Endothelial cell (in vitro differentiated cells): ENCODE data around the gene ABCE1. TPM values are rescaled to one million over a fixed set of nuclear protein-coding genes. Genes with fewer than 3 reads are reported as not detected.

Experiments
- DNase-seq: peaks from one replicate; pipeline ENCODE4 v3.0.0; 2021; ENCODE audit warnings: low spot score
- H3K27ac Mint-ChIP-seq: one replicate; pipeline ENCODE4 v1.8.0; 2021; ENCODE audit warnings: mixed read lengths, inconsistent platforms; ENCODE audit not compliant: unreplicated experiment
- H3K27me3 Mint-ChIP-seq: one replicate; pipeline ENCODE4 v1.8.0; 2021; ENCODE audit warnings: mild to moderate bottlenecking, moderate library complexity, mixed read lengths, inconsistent platforms; ENCODE audit not compliant: unreplicated experiment
- H3K36me3 Mint-ChIP-seq: one replicate; pipeline ENCODE4 v1.8.0; 2021; ENCODE audit warnings: mild to moderate bottlenecking, low read depth, mixed read lengths, inconsistent platforms; ENCODE audit not compliant: unreplicated experiment
- H3K4me1 Mint-ChIP-seq: one replicate; pipeline ENCODE4 v1.8.0; 2021; ENCODE audit warnings: mild to moderate bottlenecking, mixed read lengths, inconsistent platforms; ENCODE audit not compliant: unreplicated experiment
- H3K4me3 Mint-ChIP-seq: one replicate; pipeline ENCODE4 v1.8.0; 2021; ENCODE audit warnings: mild to moderate bottlenecking, mixed read lengths, inconsistent platforms; ENCODE audit not compliant: unreplicated experiment
- H3K9me3 Mint-ChIP-seq: one replicate; pipeline ENCODE4 v1.8.0; 2021; ENCODE audit warnings: mixed read lengths, inconsistent platforms; ENCODE audit not compliant: unreplicated experiment
- total RNA-seq: library from RNA; stranded (reverse); fragmentation: NEBNext Ultra II Directional; extraction: Animal tissue kit (Norgen Biotek cat#: 25700); gene quantifications from one replicate; pipeline ENCODE4 v1.2.1, GENCODE V29; 2021; ENCODE audit not compliant: unreplicated experiment
- TF ChIP-seq, protein P1 (sequence below): fragments of 200-600 bp; sonication (generic); IDR thresholded peaks from one replicate; pipeline ENCODE4 v1.5.0; 2021; ENCODE audit warnings: antibody characterized with exemption; ENCODE audit not compliant: unreplicated experiment

ABCE1 gene
- total RNA-seq, 1 donor from 2014 or later: 41.7 TPM

DNA sequence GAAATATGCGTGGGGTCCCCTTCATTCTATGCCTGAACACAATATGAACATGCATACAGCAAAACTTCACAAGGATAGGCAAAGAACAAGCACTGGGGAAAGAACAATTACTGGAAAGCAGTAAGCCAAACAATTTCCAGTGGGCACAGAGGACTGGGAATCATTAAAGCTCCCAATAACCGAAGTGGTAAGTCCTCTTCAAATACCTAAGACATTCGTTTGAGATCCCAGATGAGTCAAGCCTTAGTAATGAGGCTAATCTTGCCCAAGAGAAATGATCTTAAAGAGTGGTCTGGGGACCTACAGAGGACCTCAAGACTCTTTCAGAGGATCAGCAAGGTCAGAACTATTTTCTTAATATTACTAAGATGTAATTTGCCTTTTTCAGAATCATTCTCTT lies 28.8 kb upstream of the ABCE1 start:
- Mint-ChIP-seq H3K4me1 (peaks cover 41% of the 10 kb centered on the region), H3K27me3 (no peaks in the 10 kb centered on the region), H3K36me3 (no peaks in the 10 kb centered on the region), H3K27ac (no peak overlapping the region), H3K9me3 (no peaks in the 10 kb centered on the region), H3K4me3 (no peak overlapping the region)
- DNase-seq: no peak
- TF ChIP-seq, protein P1, sequence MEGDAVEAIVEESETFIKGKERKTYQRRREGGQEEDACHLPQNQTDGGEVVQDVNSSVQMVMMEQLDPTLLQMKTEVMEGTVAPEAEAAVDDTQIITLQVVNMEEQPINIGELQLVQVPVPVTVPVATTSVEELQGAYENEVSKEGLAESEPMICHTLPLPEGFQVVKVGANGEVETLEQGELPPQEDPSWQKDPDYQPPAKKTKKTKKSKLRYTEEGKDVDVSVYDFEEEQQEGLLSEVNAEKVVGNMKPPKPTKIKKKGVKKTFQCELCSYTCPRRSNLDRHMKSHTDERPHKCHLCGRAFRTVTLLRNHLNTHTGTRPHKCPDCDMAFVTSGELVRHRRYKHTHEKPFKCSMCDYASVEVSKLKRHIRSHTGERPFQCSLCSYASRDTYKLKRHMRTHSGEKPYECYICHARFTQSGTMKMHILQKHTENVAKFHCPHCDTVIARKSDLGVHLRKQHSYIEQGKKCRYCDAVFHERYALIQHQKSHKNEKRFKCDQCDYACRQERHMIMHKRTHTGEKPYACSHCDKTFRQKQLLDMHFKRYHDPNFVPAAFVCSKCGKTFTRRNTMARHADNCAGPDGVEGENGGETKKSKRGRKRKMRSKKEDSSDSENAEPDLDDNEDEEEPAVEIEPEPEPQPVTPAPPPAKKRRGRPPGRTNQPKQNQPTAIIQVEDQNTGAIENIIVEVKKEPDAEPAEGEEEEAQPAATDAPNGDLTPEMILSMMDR: no peak

DNA sequence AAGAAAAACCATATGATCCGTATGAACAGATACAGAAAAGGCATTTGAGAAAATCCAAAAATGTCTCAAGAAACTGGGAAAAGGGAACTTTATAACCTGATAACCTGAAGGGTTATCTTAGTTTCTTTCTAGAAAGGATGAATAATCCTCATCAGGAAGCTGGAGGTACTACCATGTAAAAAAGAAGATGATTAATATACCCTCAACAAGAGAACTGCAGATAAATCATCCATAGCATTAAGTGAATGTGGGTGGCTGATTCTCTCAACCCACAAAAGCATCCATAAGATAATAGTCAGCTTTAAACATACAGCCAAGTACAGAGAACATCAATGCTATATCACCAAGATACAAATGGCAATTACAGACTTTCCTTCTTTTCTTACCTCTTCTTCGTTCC lies 26.6 kb upstream of the ABCE1 start:
- Mint-ChIP-seq H3K27me3 (no peaks in the 10 kb centered on the region), H3K4me1 (peaks cover 21% of the 10 kb centered on the region), H3K36me3 (peaks cover 6% of the 10 kb centered on the region), H3K27ac (no peak overlapping the region), H3K4me3 (no peak overlapping the region), H3K9me3 (no peaks in the 10 kb centered on the region)
- TF ChIP-seq, protein P1: no peak
- DNase-seq: no peak

DNA sequence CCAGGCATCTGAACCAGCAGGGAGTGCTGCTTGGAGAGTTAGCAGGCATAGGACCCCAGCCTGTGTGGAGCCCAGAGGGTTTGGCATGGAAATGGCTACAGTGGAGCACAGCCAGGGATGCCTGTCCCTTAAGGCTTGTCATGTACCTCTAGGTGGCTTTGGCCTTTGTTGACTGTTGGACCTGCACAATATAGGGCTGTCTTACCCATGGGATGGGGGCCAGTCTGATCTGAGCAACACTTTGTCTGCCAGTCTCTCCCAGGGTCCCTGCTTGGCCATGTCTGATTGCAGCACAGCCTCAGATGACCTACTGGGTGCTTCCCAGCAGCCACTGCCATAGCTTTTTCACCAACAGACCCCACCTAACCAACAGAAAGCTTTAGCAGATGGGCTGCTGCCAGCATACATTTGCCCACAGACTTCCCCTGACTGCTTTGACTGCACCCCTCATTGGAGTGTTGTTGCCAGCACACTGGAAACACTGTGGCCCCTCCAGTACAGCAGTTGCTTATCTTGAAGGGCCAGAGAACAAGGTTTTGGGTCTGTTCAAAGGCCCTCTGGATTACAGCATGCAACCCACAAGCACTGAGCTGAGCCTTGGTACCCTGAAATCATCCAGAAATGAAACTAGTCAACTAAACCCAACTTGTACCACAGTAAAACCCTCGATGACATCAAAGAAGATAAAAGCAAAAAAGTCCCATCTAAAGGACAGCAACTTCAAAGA lies 22.2 kb upstream of the ABCE1 start:
- DNase-seq: no peak
- TF ChIP-seq, protein P1: no peak
- Mint-ChIP-seq H3K9me3 (no peaks in the 10 kb centered on the region), H3K27me3 (no peaks in the 10 kb centered on the region), H3K36me3 (peaks cover 35% of the 10 kb centered on the region), H3K4me3 (no peak overlapping the region), H3K27ac (no peak overlapping the region), H3K4me1 (no peaks in the 10 kb centered on the region)

DNA sequence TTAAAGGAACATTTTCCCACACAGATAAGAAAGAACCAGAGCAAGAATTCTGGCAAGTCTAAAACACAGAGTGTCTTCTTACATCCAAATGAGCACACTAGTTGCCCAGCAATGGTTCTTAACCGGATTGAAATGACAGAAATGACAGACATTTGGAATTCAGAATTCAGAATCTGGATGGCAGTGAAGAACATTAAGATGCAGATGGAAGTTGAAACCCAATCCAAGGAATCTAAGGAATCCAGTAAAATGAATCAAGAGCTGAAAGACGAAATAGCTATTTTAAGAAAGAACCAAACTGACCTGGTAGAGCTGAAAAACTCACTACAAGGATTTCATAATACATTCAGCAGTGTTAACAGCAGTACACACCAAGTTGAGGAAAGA lies 21.6 kb upstream of the ABCE1 start:
- Mint-ChIP-seq H3K9me3 (no peaks in the 10 kb centered on the region), H3K4me3 (no peak overlapping the region), H3K27me3 (no peaks in the 10 kb centered on the region), H3K4me1 (no peaks in the 10 kb centered on the region), H3K36me3 (peaks cover 35% of the 10 kb centered on the region), H3K27ac (no peak overlapping the region)
- DNase-seq: no peak
- TF ChIP-seq, protein P1: no peak

DNA sequence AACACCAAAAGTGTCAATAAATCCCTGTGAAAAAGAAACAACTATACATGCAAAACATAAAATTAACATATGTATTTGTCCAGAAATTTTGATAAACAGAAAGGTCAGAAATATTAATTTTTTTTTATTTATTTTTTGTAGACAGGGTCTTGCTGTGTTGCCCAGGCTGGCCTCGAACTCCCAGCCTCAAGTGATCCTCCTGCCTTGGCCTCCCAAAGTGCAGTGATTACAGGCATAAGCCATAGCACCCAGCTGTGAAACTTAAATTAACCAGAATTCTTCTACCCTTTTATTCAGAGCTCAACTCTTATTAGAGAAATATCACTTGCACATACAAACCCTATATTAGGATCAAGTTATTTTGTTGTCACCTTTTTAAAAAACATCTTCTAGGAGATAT lies 16.4 kb upstream of the ABCE1 start:
- Mint-ChIP-seq H3K36me3 (peaks cover 28% of the 10 kb centered on the region), H3K27ac (no peak overlapping the region), H3K9me3 (no peaks in the 10 kb centered on the region), H3K27me3 (peaks cover 2% of the 10 kb centered on the region), H3K4me1 (peaks cover 3% of the 10 kb centered on the region), H3K4me3 (no peak overlapping the region)
- no peak for DNase-seq
- TF ChIP-seq, protein P1: no peak
